CD4-positive, alpha-beta T cell treated with Interleukin-21 for 1 hour (primary cell): Measurements from ENCODE around the gene USP32.
A peak's percentile ranks its signal among the peaks of the same experiment; 100 is the strongest.
"Not testable (repeated sequence)": the region's sequence is repeated elsewhere in the genome, so short reads cannot be mapped to it uniquely, and the experiment has no call there.

Experiments used
- DNase-seq: peaks from one replicate; pipeline ENCODE4 v3.0.0-alpha.2; 2020

USP32 gene

DNA sequence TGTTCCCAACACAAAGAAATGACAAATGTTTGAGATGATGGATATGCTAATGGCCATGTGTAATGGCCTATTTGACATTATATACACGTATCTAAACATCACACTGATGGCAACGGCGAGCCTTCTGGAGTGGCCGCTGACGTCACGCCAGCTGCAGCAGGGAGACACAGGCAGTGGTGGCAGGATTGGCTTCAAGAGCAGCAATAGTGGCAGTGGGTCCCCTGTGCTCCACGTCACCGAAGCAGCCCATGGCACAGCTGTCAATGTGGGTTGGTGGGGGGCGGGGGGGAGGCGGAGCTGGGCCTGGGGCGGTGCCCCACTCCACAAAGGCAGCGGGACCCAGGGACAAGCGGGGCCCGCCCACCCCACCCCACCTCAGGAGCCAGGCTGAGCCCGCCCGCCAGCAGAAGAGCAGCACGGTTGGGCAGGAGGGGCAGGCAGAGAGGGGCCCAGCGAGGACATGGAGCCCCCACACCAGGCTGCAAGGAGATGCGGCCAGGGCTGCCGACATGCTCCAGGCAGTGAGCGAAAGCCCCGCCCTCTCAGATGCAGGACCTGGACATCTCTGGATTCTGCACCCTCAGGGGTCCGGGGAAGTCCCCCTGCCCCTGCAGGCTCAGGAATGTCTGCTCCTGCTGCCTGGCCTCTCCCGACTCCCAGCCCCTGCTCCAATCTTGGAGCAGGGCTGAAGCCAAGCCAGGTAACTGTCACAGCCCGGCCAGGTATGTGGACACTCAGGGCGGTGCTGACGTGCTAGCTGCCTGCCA lies 64.6 kb downstream of the USP32 start:
- DNase-seq: no peak

DNA sequence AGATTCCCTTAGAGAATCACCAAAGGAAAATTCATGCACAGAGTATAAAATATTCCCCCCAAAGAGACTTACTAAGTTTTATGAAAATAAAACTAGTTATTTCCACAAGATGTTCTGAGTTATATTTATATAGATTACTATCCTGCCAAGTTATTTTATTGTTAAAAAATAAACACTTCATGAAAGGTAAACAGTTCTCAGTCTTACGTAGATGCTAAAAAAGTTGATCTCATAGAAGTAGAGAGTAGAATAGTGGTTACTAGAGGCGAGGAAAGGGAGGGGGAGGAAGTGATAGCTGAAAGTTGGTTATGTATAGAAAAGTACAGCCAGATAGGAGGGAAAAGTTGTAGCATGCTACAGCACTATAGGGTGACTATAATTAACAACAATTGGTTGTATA lies 65.2 kb downstream of the USP32 start:
- DNase-seq: no peak

DNA sequence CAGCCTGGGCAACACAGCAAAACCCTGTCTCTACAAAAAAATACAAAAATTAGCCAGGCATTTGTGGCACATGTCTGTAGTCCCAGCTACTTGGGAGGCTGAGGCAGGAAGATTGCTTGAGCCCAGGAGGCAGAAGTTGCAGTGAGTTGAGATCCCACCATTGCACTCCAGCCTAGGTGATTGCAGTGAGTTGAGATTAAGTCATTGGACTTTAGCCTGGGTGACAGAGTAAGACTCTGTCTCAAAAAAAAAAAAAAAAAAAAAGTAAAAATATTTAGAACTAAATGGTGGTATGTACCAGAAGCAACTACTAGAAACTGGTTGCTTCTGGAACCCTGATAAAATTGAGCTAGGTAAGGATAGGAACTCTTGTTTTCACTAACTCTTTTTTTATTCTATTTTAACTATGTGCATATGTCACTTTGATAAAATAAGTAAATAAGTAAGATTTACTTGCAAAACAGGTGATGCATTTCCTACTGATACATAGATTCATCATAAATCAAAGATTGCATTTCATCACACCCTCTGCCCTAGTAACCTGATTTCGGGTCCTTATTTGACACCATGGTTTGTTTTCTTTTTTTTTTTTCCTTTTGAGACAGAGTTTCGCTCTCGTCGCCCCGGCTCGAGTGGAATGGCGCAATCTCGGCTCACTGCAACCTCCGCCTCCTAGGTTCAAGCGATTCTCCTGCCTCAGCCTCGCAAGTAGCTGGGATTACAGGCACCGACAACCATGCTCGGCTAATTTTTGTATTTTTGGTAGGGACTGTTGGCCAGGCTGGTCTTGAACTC lies 66.0 kb downstream of the USP32 start:
- DNase-seq: no peak

DNA sequence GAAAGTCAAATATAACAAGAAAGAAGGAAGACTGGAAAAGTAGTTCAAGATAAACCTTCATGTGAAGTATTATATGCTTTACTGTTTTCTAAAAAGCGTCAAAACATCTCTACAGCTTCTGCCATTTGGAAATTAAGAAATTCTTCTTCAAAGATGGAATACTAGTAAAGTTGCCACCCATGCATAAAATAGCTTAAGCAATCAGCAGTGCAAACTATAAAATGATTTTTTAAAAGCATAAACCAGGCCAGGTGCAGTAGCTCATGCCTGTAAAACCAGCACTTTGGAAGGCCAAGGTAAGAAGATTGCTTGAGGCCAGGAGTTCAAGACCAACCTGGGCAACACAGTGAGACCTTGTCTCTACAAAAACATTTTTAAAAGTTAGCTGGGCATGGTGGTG lies 68.2 kb downstream of the USP32 start:
- no peak for DNase-seq

DNA sequence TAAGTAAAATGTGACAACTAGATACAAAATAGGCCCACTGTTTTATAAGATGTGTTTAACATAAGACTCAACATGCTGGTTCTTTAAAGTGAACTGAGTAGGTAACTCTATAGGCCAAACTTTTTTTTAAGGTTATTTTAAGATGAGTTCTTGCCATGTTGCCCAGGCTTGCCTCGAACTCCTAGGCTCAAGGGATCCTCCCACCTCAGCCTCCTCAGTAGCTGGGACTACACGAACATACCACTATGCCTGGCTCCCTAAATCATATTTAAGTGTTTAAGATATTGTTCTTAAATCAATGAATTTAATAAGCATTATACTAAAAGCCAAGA lies 69.9 kb downstream of the USP32 start:
- no peak for DNase-seq

DNA sequence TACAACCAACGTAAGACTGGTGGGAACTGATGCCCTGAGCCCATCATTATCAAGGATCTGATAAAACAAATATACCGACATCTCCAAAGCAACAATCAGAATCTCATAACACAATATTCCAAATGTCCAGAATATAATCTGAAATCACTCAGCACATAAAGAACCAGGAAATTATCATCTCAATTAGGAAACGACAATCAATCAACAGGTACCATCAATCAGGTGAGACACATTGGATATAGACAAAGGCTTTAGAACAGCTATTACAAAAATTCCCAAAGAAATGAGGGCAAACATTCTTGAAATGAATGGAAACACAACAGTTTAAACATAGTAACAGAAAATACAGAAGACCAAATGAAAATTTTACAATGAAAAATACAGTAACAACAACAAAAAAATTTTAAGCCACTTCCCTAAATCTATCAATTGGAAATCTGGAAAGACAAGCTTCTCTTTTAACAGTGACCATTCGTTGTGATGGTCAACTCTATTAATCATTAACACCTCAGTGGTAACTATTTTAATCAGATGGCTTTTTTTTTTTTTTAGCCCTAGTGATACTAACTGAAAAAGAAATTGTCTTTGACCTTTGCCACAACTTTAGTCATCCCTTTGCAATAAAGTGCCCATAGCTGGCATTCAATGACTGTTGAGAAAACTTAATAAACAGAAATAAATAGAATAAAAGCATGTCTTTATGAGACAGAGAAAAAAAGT lies 70.4 kb downstream of the USP32 start:
- no peak for DNase-seq

DNA sequence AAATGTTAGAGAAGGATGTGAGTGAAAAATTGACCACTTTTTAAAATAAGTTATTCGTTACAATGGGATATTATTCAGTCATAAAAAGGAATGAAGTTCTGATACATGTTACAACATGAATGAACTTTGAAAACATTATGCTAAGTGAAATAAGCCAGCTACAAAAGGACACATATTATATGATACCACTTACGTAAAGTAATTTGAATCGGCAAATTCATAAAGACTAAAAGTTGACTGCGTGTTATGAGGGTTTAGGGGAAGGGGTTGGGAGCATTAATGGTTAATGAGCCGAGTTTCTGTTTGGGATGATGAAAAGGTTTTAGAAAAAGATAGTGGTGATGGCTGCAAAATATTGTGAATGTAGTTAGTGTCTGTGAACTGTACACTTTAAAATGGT lies 73.1 kb downstream of the USP32 start:
- DNase-seq: no peak

DNA sequence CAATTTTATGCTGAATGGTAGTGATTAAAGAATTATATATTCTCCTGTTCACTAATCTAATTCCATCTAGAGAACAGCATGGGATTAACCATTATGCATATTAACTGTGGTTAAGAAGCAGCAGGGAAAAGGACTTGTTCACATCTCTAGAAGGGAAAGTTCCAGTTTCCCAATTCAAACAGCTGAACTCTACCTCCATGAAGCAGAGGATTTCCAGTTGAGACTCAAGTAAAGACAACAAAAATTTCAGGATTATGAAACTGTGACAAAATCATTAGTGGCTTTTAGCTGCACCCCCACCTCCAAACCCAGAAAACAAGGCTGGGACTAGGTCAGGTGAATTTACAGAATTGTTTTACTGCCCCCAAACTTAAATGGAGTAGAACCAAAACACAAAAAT lies 73.6 kb downstream of the USP32 start:
- no peak for DNase-seq

DNA sequence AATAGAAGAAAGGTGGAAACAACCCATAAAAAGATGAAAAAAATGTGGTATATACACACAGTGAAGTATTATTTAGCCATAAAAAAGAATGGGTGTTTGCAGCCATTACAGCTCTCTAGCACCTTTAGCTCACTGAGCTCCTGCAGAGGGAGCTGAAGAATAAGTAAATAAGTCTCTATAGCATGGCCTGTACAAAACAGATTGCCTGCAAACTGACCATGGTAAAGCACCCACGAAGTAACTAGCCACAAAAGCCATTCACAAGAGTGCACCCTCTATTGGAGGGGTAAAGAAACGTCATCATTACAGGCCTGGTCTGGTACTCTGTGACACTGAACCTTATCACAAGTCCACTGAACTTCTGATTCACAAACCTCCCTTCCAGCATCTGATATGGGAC lies 76.3 kb downstream of the USP32 start:
- DNase-seq: no peak

DNA sequence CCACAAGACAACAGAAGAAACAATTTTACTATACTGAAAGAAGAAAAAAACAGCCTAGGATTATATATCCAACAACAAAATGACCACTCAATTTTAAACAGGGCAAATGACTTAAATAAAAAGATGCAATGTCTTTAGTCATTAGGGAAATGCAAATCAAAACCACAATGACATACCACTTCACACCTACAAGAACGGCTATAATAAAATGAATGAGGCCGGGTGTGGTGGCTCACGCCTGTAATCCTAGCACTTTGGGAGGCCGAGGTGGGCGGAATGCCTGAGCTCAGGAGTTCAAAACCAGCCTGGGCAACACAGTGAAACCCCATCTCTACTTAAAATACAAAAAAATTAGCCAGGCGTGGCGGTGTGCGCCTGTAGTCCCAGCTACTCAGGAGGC lies 77.0 kb downstream of the USP32 start:
- DNase-seq: not testable (repeated sequence)

DNA sequence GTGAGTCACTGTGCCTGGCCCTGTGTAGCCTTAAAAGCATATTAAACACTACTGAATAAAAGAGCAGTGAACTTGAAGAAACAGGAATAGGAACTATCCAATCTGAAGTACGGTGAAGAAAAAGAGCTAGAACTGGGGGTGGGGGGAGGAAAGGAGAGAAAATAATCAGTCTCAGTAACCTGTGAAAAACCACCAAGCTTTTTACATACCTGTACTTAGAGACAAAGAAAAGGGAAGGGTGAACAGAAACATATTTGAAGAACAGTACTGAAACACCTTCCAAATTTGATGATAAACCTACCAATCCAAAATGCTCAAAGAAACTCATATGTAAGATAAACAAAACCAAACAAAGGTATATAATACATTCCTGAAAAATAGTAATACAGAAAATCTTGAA lies 77.5 kb downstream of the USP32 start:
- no peak for DNase-seq

DNA sequence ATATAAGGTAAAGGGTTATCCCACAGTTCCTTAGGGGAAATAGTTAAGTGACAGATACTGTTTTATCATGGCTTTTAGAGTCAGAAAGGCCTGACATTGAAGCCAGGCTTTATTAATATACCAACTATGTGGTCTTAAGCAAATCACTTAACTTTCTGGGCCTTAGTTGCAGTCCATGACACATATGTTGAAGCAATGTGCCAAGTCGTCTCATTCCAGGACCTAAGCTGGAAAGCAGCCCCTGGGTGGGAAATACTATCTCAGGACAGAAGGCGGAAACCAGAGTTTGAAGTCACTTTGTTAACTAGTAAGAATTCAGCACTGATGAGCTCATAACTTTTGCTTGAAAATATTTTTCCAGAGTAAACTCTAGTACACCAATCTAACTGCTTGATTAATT lies 80.0 kb downstream of the USP32 start:
- no peak for DNase-seq

DNA sequence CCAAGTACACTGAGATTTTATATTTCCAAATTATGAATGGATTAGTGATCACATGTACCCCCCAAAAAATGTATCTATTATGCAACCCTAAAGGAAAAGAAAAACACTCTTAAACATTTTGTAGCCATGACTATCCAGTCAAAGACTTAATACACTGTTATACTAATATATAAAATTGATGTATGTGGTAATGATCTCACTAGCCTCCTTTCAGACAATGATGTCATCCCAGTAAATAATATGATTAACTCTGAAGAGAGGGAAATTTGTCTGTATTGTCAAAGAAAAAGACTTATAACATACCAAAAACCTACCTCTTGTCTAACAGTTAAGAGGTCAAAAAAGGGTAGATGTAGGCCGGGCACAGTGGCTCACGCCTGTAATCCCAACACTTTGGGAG lies 80.7 kb downstream of the USP32 start:
- no peak for DNase-seq

DNA sequence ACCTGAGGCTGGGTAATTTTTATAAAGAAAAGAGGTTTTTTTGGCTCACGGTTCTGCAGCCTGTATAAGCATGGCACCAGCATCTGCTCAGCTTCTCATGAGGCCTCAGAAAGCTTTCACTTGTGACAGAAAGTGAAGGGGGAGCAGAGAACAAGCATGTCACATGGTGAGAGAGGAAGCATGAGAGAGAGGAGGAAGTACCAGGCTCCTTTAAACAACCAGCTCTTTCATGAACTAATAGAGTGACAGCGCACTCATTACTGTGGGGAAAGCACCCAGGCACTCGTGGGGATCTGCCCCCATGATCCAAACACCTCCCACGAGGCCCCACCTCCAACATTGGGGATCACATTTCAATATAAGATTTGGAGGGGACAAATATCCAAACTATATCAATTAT lies 86.8 kb downstream of the USP32 start:
- DNase-seq: peak; percentile 38

DNA sequence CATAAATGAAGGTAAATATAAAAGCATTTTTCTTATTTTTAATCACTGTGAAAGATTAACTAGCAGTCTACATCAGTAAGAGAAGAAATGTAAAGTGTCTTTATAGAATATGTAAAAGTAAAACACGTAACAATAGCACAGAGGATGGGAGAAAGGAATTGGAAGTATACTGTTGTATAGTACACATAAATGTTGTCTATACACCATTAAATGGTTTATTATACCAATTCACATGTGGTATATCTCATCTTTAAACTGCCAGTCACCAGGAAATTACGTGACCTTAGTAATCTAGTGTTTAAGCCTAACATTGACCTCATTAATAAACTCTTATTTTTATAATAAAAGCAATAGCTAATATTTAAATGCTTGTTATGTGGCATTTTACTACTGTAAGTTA lies 87.4 kb downstream of the USP32 start:
- no peak for DNase-seq

DNA sequence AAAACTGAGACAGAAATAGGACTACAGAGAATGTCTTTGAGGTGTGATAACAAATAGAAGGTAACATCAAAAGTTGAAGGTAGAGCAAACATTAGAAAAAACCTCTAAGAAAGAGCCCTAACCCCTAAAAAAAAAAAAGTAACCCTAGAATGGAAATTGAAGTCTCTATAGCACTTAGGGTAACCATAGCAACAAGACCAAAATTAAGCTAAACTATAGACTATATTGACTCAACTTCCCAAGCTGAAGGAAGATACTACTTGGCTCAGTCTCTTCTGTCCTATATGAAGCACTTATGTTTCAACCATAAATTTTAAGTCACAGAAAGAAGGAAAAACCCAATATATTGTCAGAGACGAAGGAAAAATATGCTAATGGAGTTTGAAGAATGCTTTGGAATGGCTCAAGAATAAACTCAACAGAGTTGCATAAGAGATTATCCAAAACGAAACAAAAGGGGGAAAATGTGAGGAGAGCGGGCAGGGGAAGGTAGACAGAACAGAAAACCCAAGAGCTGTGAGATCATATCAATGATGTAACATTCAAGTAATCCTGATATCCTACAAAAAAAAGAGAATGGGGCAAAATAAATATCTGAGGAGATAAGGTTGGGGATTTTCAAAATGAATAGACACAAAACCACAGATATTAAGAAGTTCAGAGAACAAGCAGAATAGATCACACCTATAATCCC lies 88.4 kb downstream of the USP32 start:
- no peak for DNase-seq

DNA sequence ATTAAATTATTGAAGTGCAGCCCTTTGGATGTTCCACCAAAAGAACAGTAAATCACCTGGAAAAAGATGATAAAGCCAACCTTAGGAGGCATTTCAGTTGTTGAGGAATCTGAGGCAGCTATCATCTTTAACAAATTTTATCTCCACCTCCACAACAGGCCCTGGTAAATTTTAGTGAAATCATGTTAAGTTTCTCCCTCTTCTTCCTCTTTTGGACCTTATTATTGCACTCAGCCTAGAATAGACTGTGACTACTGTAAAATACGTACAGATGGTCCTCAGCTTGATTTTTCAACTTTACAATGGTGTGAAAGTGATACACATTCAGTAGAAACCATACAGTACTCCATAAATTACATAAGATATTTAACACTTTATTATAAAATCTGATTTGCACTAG lies 90.3 kb downstream of the USP32 start:
- DNase-seq: no peak

DNA sequence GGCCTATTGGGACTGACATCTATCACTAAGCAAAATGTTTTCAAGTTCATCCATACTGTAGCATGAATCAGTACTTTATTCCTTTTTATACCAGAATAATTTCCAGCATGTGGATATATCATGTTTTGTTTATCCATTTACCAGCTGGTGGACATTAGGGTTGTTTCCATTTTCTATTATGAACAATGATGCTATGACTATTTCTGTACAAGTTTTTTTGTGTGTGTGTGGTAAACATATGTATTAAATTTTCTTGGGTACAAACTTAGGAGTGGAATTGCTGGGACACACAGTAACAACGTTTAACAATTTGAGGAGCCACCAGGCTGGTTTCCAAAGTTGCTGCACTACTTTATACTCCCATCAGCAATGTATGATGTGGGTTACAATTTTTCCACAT lies 91.0 kb downstream of the USP32 start:
- DNase-seq: no peak

DNA sequence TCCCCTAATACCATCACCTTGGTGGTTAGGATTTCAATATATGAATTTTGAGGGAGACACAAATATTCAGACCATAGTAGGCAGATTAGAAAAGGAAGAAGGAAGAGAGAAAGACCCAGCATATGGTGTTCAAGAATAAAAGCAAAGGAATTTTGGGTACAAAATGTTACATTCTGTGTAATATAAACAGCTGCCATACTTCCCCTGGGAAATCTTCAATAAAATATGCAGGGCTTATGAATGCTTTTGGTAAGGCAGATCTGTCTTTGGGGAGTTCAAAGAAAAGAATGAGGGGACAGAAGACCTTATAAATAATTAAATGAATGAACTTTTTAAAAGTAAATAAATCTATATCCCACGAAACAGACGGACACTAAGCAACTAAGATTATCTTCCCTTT lies 91.9 kb downstream of the USP32 start:
- DNase-seq: no peak

DNA sequence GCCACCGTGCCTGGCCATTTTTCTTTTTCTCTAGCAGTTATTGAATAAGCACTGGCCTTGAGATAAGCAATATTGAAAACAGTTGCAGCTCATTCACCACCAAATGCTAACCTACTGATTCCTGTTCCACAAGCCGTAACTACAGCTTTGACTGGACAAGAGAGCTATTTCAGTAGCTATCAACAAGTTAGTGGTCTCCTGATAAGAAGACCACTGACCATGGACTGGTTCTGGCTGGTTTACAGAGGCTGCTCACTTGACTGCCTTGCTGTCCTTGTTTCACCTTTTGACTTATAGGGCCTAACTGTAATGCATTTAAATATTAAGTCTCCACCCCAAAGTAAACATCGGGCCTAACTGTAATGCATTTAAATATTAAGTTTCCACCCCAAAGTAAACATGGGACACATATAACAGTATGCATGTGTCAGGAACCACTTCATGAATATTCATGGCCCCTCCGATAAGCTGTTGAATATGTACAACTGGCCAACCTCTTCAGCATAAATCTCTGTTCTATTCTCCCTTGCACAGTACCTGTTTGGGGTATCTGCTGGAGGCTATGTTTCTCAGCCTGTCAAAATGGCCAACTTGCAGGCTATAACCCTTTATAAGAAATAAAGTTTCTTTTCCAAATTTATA lies 94.1 kb downstream of the USP32 start:
- DNase-seq: no peak

DNA sequence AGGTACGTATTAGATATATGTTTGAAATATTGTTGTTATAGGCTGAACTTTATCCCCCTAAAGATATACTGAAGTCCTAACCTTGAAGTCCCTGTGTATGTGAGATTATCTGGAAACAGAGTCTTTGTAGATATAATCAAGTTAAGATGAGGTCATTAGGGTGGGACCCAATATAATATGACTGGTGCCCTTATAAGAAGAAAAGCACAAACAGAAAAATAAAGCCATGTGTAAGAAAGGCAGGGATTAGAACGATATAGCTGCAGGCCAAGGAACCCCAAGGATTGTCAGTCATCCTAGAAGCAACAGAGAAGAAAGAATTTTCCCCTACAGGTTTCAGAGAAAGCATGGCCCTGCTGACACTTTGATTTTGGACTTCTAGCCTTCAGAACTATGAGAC lies 95.8 kb downstream of the USP32 start:
- DNase-seq: no peak

DNA sequence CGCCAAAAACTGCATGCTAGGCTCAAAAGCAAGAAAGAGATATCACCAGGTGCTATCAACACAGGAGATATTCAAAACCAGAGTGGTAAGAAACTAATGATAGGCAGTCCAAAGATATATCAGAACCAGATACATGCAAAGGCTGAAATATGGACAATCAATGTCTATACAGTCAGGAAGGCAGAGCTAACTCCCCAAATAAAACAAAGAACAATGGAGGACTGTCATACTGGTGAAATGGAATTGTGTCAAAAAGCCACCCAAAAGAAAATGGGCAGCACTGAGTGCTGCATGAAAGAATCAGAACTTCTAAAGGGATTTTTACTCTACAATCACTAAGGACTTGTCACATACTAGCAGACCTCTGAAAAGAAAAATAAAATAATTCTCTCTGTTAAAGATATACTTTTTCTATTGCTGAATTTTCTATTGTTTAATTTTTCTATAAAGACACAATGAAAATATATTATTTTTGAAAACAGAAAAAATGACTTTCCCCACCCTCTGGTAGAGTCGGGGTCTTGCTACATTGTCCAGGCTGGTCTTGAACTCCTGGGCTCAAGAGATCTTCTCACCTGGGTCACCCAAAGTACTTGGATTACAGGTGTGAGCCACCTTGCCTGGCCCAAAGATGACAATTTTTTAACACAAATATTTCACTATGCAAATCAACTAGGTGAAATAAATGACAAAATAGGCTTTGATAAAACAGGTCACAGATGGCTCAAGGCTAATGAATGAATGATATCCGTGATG lies 98.2 kb downstream of the USP32 start:
- DNase-seq: no peak
